Nephron (organoid): ENCODE measurements around the gene SCAF1.

Source experiments
- H3K27ac Mint-ChIP-seq, 3 experiments: 2 replicates each; pipeline ENCODE4 v1.8.0; 2020; ENCODE audit warnings: mixed read lengths in 3 of 3, mild to moderate bottlenecking in 2 of 3, moderate library complexity in 1 of 3
- H3K27me3 Mint-ChIP-seq: 2 replicates; pipeline ENCODE4 v1.8.0; 2021; ENCODE audit warnings: low read depth, mild to moderate bottlenecking, moderate library complexity, mixed read lengths
- H3K36me3 Mint-ChIP-seq: 2 replicates; pipeline ENCODE4 v1.8.0; 2020; ENCODE audit warnings: low read depth, mixed read lengths
- H3K4me1 Mint-ChIP-seq: 2 replicates; pipeline ENCODE4 v1.8.0; 2020; ENCODE audit warnings: mixed read lengths
- H3K4me3 Mint-ChIP-seq, 3 experiments: 2 replicates each; pipeline ENCODE4 v1.8.0; 2020; ENCODE audit warnings: mild to moderate bottlenecking in 3 of 3, mixed read lengths in 3 of 3, moderate library complexity in 2 of 3
- H3K9me3 Mint-ChIP-seq: 2 replicates; pipeline ENCODE4 v1.8.0; 2020; ENCODE audit warnings: mixed read lengths
- CTCF ChIP-seq, 3 experiments: fragments of 200-600 bp; sonication (generic); IDR thresholded peaks; one replicate each; pipeline ENCODE4 v1.5.0; 2021; ENCODE audit warnings: antibody characterized with exemption in 3 of 3; ENCODE audit not compliant: unreplicated experiment in 3 of 3

The SCAF1 gene

GRCh38 chr19:49669516-49669915 is 27.5 kb downstream of the SCAF1 start:
- Mint-ChIP-seq H3K4me1 (peaks cover 37% of the 10 kb centered on the region), H3K36me3 (peaks cover 5% of the 10 kb centered on the region), H3K27ac (no peak overlapping the region), H3K27me3 (no peaks in the 10 kb centered on the region), H3K4me3 (peak overlapping the region in 2 of 3 experiments; percentile 21 to 52), H3K9me3 (no peaks in the 10 kb centered on the region)
- no peak for TF ChIP-seq CTCF (IDR thresholded peaks at IDR 0.05; ENCODE audit: unreplicated experiment in 3 of 3)

GRCh38 chr19:49672131-49672919 is 30.3 kb downstream of the SCAF1 start:
- Mint-ChIP-seq H3K36me3 (peaks cover 5% of the 10 kb centered on the region), H3K4me1 (peaks cover 16% of the 10 kb centered on the region), H3K9me3 (no peaks in the 10 kb centered on the region), H3K4me3 (peak overlapping the region; percentile 16 to 62 (median 40)), H3K27me3 (no peaks in the 10 kb centered on the region), H3K27ac (peak overlapping the region; percentile 61 to 94 (median 61))
- TF ChIP-seq CTCF (IDR thresholded peaks at IDR 0.05; ENCODE audit: unreplicated experiment in 3 of 3), result peak; percentile 81 to 86 (median 82)

DNA sequence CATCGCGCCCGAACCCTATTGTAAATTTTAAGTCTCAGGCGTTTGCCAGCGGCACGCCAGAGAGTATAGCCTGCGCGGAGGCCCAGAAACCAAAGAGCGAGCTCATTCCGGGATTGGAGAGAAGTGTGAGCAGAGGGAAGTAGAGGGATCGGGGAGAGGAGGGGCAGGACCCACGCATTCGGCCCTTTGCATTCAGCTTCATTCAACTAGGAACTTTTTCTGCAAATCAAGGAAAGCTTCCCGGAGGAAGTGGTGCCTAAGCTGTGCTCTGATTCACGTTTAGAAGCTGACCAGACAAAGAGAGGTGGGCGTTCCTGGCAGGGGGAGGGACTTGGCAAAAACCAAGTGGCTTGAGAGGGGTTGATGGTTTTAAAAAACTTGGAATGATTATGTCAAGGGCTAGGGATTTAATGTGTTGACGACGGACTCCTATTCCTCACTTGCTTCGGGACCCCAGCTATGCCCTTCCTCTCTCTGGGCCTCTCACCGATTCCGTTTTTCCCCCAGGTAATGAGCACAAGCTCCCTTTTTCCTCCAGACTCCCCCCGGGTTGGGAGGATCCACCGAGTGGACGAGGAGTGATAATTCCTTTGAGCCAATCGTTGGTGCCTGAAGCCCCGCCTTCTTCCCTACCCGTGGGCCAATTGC is 34.3 kb downstream of the SCAF1 start:
- Mint-ChIP-seq H3K4me1 (peaks cover 32% of the 10 kb centered on the region), H3K4me3 (peak overlapping the region; percentile 84 to 90 (median 88)), H3K36me3 (peaks cover 5% of the 10 kb centered on the region), H3K27ac (peak overlapping the region; percentile 99 to 100 (median 100)), H3K27me3 (no peaks in the 10 kb centered on the region), H3K9me3 (no peaks in the 10 kb centered on the region)
- no peak for TF ChIP-seq CTCF (IDR thresholded peaks at IDR 0.05; ENCODE audit: unreplicated experiment in 3 of 3)

- H3K27ac Mint-ChIP-seq, result peak overlapping the region; percentile 99 to 100 (median 100)
- peaks cover 30% of the 10 kb centered on the region for H3K4me1 Mint-ChIP-seq
- peak overlapping the region; percentile 84 to 90 (median 88) for H3K4me3 Mint-ChIP-seq
- H3K36me3 Mint-ChIP-seq, result peaks cover 5% of the 10 kb centered on the region
- no peaks in the 10 kb centered on the region for H3K27me3 Mint-ChIP-seq
- TF ChIP-seq CTCF (IDR thresholded peaks at IDR 0.05; ENCODE audit: unreplicated experiment in 3 of 3), result no peak
- no peaks in the 10 kb centered on the region for H3K9me3 Mint-ChIP-seq
These were observed 34.8 kb downstream of the SCAF1 start for GRCh38 chr19:49676784-49677230.

- no peaks in the 10 kb centered on the region for H3K9me3 Mint-ChIP-seq
- H3K4me1 Mint-ChIP-seq, result peaks cover 25% of the 10 kb centered on the region
- no peak for TF ChIP-seq CTCF (IDR thresholded peaks at IDR 0.05; ENCODE audit: unreplicated experiment in 3 of 3)
These were observed 35.4 kb downstream of the SCAF1 start, which contains the start of gene PRMT1 for GRCh38 chr19:49677231-49677900. PRMT1 (plus strand) TSS chr19:49677271; CDS start chr19:49677281, 10 bp downstream.

More at GRCh38 chr19:49677231-49677900, 35.4 kb downstream of the SCAF1 start, which contains the start of gene PRMT1:
- Mint-ChIP-seq H3K4me3 (peak within 1 kb of the TSS; percentile 92 to 96 (median 92)), H3K27ac (peak within 1 kb of the TSS; percentile 99 to 100 (median 100)), H3K27me3 (no peaks in the 10 kb centered on the region), H3K36me3 (peaks cover 11% of the 10 kb centered on the region)
